Adrenal gland (tissue), 12 donors: ENCODE results near the gene TTC33. TPM values are rescaled to one million over a fixed set of nuclear protein-coding genes. Genes with fewer than 3 reads are reported as not detected.

Experiments
- DNase-seq, 7 donors: peaks; one replicate each; pipeline ENCODE4 v3.0.0-alpha.2; 2019 to 2020
- H3K27ac ChIP-seq, 5 donors: fragments of 200-600 bp; sonication (generic) in 4 of 5; 1 replicate in 3 of 5; 2 replicates in 2 of 5; pipeline versions ENCODE4 v1.5.1 to v1.8.0; 2016 to 2020; ENCODE audit warnings: mild to moderate bottlenecking in 1 of 5
- H3K27me3 ChIP-seq: fragments of 200-600 bp; 2 replicates; pipeline ENCODE4 v1.8.0; 2021
- H3K36me3 ChIP-seq, 2 donors: fragments of 200-600 bp; replicated peaks in 1 of 2; 1 replicate in 1 of 2; 2 replicates in 1 of 2; pipeline versions ENCODE4 v1.5.1 to v1.8.0; 2018 to 2022
- H3K4me1 ChIP-seq, 2 donors: fragments of 200-600 bp; replicated peaks in 1 of 2; 1 replicate in 1 of 2; 2 replicates in 1 of 2; pipeline versions ENCODE4 v1.5.1 to v1.8.0; 2018 to 2021
- H3K4me3 ChIP-seq, 4 donors: fragments of 200-600 bp; sonication (generic) in 3 of 4; one replicate each; pipeline ENCODE4 v1.5.1; 2016 to 2018
- H3K9me3 ChIP-seq, 3 donors: fragments of 200-600 bp; sonication (generic) in 1 of 3; replicated peaks in 1 of 3; 1 replicate in 2 of 3; 2 replicates in 1 of 3; pipeline versions ENCODE4 v1.5.1 to v1.8.0; 2016 to 2021
- CTCF ChIP-seq, 6 experiments: fragments of 450-650 bp in 4 of 6; fragments of 200-600 bp in 2 of 6; sonication (generic) in 1 of 6; IDR thresholded peaks; 1 replicate in 5 of 6; 2 replicates in 1 of 6; pipeline versions ENCODE4 v1.5.1 to v1.8.0; 2016 to 2021; ENCODE audit warnings: antibody characterized with exemption in 6 of 6, mild to moderate bottlenecking in 2 of 6, moderate library complexity in 1 of 6
- POLR2A ChIP-seq, 2 donors: fragments of 450-650 bp; IDR thresholded peaks; one replicate each; pipeline ENCODE4 v1.6.1; 2017; ENCODE audit warnings: antibody characterized with exemption in 2 of 2, mild to moderate bottlenecking in 2 of 2, moderate library complexity in 1 of 2
- WGBS, 4 donors: extraction: QIAGEN DNeasy Blood & Tissue Kit in 2 of 4; methylation state at CpG; one replicate each; pipeline versions ENCODE4 v1.1.5 to v1.1.7; 2013 to 2017; 5-methylcytosine and 5-hydroxymethylcytosine counted together
- intact Hi-C, 2 donors: fragments of 100-400 bp; cut with DNase I; formaldehyde crosslinking; loops; one replicate each; pipeline versions ENCODE4 v1.14.1 to v1.15.0; 2022 to 2023
- polyA plus RNA-seq, 3 donors: library from polyadenylated mRNA; stranded (reverse); fragments of 200-250 nt in 2 of 3; fragments of 350-450 nt in 1 of 3; fragmentation: Illumina TruSeq in 1 of 3; extraction: RNeasy Lipid Tissue Mini Kit (QIAGEN cat#74804) in 1 of 3; gene quantifications; one replicate each; pipeline ENCODE4 v1.2.3, GENCODE V29; 2013 to 2014
- total RNA-seq, 9 donors: library from RNA; depleted of rRNA in 4 of 9; stranded (reverse); fragments of >200 nt in 4 of 9; fragments of 120-200 nt in 1 of 9; fragmentation: NEBNext Ultra II Directional in 1 of 9; extraction: Animal tissue kit (Norgen Biotek cat#: 25700) in 1 of 9; gene quantifications; one replicate each; pipeline versions ENCODE4 v1.1.0 to v1.2.4, GENCODE V29; 2013 to 2023
- donor health status: healthy with polysubstance abuse.
- donor health status: Bipolar disorder and iron deficiency.
- donor health status: DM: yes; HTN: yes; CAD: no.
- donor health status: DM: no; HTN: no; CAD: no.
- donor health status: DM: no; HTN: no; CAD: no.
- donor health status: DM: yes; HTN: yes; CAD: no.

Gene TTC33
- total and polyA plus RNA-seq, 12 donors: 5.8 to 33.5 (median 15.3) TPM

GRCh38 chr5:40780199-40780598 is 24.4 kb upstream of the TTC33 start:
- H3K27me3 ChIP-seq: no peaks in the 10 kb centered on the region
- no peak for DNase-seq
- peaks cover 0 to 22% of the 10 kb centered on the region in 2 donors for H3K36me3 ChIP-seq
- H3K27ac ChIP-seq: no peak overlapping the region
- intact Hi-C loops: no loop called here
- H3K4me3 ChIP-seq: no peak overlapping the region
- TF ChIP-seq CTCF (IDR thresholded peaks at IDR 0.05) (no peak), POLR2A (IDR thresholded peaks at IDR 0.05) (no peak)
- H3K4me1 ChIP-seq: peaks cover 0 to 38% of the 10 kb centered on the region in 2 donors
- WGBS, 4 donors: 73 to 83% (median 81%) methylated on average over 5 of the region's 5 CpGs
- H3K9me3 ChIP-seq: no peaks in the 10 kb centered on the region

DNA sequence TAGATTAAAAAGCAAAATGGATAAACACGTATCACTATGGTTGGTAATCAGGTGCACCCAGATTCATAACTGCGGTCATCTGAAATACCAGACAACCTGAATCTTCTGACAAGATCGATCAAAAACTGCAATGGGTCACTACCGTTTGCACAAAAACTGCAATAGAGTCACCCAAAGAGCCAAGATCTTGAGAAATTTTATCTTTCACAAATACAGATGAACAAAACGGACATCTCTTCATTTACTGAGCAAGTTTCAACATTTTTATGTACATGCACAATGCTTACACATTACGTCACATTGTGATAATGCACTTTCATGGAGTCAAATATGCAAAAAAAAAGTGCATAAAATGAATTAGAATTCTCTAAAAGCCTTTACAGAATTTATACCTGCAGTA is 23.8 kb upstream of the TTC33 start:
- WGBS, 4 donors: 88 to 96% (median 92%) methylated on average over 6 of the region's 6 CpGs
- no peak overlapping the region for H3K27ac ChIP-seq

GRCh38 chr5:40778133-40778532 is 22.4 kb upstream of the TTC33 start:
- Histone ChIP-seq H3K36me3 (peaks cover 0 to 28% of the 10 kb centered on the region in 2 donors), H3K4me3 (no peak overlapping the region), H3K9me3 (no peaks in the 10 kb centered on the region), H3K27ac (no peak overlapping the region), H3K27me3 (no peaks in the 10 kb centered on the region), H3K4me1 (peaks cover 0 to 28% of the 10 kb centered on the region in 2 donors)
- intact Hi-C loops: no loop called here
- TF ChIP-seq CTCF (IDR thresholded peaks at IDR 0.05) (no peak), POLR2A (IDR thresholded peaks at IDR 0.05) (no peak)
- WGBS, 4 donors: 94 to 98% (median 97%) methylated on average over 1 of the region's 1 CpG
- DNase-seq: no peak

More for the DNA sequence above, 23.8 kb upstream of the TTC33 start:
- H3K27me3 ChIP-seq: no peaks in the 10 kb centered on the region
- DNase-seq: no peak
- no peaks in the 10 kb centered on the region for H3K9me3 ChIP-seq
- peaks cover 0 to 28% of the 10 kb centered on the region in 2 donors for H3K36me3 ChIP-seq
- no peak overlapping the region for H3K4me3 ChIP-seq
- H3K4me1 ChIP-seq: peaks cover 0 to 38% of the 10 kb centered on the region in 2 donors
- intact Hi-C loops: no loop called here
- no peak for TF ChIP-seq POLR2A (IDR thresholded peaks at IDR 0.05)

GRCh38 chr5:40776658-40776977 is 20.9 kb upstream of the TTC33 start:
- WGBS, 4 donors: 32 to 53% (median 43%) methylated on average over 1 of the region's 1 CpG
- H3K36me3 ChIP-seq: peaks cover 0 to 30% of the 10 kb centered on the region in 2 donors
- H3K27me3 ChIP-seq: no peaks in the 10 kb centered on the region
- no peaks in the 10 kb centered on the region for H3K9me3 ChIP-seq
- no peak for DNase-seq
- H3K27ac ChIP-seq: no peak overlapping the region
- no peak overlapping the region for H3K4me3 ChIP-seq
- TF ChIP-seq CTCF (IDR thresholded peaks at IDR 0.05): no peak
- no peak for TF ChIP-seq POLR2A (IDR thresholded peaks at IDR 0.05)
- peaks cover 0 to 15% of the 10 kb centered on the region in 2 donors for H3K4me1 ChIP-seq
- intact Hi-C loops: no loop called here

GRCh38 chr5:40775846-40776657 is 20.3 kb upstream of the TTC33 start:
- Histone ChIP-seq H3K27ac (no peak overlapping the region), H3K27me3 (no peaks in the 10 kb centered on the region), H3K4me1 (peaks cover 0 to 15% of the 10 kb centered on the region in 2 donors), H3K9me3 (no peaks in the 10 kb centered on the region), H3K4me3 (no peak overlapping the region), H3K36me3 (peaks cover 0 to 35% of the 10 kb centered on the region in 2 donors)
- WGBS, 4 donors: 63 to 70% (median 68%) methylated on average over 6 of the region's 6 CpGs
- TF ChIP-seq CTCF (IDR thresholded peaks at IDR 0.05) (no peak), POLR2A (IDR thresholded peaks at IDR 0.05) (no peak)
- intact Hi-C loops: no loop called here
- DNase-seq: no peak
